Subcutaneous adipose tissue (tissue), 4 donors: Measurements from ENCODE around the gene CDH15. TPM values are rescaled to one million over a fixed set of nuclear protein-coding genes. Genes with fewer than 3 reads are reported as not detected.

ENCODE experiments used
- total RNA-seq, 4 donors: library from RNA; depleted of rRNA; stranded (reverse); fragments of >200 nt; gene quantifications; one replicate each; pipeline ENCODE4 v1.1.0, GENCODE V29; 2016
- TF ChIP-seq, protein P1 (sequence below): fragments of 450-650 bp; IDR thresholded peaks from one replicate; pipeline ENCODE4 v1.5.1; 2016; ENCODE audit warnings: low read depth, mild to moderate bottlenecking, control low read depth, antibody characterized with exemption, moderate library complexity

CDH15 gene
- total RNA-seq, 4 donors from 2014 or later, result not detected

DNA sequence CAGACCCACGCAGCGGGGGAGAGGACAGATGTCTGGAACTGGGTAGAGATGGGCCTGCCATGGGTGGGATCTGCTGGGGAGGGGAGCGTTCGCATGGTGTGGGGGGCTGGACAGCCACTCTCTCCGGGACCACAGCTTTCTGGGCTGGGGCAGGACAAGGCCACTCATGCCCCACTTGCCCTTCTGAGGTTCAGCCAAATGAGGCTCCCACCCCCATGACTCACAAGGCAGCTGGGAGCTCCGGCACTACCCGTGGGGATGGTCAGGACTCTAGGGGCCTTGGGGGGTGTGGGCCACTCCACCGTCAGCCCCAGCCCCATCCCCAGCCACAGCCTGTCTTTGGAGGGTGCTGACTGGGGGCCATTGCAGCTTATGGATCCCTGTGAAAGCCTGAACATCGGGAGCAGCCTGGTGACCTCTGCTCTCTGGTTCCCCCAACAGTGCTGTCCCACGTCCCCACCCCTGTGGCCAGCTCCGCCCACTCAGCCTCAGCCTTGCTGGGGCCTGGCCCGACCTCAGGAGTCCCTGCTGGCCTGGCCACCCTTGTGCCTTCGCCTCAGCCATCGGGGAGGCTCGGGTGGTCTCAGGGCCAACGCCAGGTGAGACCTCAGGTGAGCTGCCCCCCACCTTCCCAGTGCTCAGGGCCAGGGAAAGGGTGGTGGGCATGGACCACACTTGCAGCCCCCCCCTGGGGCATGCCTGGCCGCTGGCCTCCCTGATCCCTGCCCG, 4.7 kb upstream of the CDH15 start:
- TF ChIP-seq, protein P1, sequence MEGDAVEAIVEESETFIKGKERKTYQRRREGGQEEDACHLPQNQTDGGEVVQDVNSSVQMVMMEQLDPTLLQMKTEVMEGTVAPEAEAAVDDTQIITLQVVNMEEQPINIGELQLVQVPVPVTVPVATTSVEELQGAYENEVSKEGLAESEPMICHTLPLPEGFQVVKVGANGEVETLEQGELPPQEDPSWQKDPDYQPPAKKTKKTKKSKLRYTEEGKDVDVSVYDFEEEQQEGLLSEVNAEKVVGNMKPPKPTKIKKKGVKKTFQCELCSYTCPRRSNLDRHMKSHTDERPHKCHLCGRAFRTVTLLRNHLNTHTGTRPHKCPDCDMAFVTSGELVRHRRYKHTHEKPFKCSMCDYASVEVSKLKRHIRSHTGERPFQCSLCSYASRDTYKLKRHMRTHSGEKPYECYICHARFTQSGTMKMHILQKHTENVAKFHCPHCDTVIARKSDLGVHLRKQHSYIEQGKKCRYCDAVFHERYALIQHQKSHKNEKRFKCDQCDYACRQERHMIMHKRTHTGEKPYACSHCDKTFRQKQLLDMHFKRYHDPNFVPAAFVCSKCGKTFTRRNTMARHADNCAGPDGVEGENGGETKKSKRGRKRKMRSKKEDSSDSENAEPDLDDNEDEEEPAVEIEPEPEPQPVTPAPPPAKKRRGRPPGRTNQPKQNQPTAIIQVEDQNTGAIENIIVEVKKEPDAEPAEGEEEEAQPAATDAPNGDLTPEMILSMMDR, result no peak

DNA sequence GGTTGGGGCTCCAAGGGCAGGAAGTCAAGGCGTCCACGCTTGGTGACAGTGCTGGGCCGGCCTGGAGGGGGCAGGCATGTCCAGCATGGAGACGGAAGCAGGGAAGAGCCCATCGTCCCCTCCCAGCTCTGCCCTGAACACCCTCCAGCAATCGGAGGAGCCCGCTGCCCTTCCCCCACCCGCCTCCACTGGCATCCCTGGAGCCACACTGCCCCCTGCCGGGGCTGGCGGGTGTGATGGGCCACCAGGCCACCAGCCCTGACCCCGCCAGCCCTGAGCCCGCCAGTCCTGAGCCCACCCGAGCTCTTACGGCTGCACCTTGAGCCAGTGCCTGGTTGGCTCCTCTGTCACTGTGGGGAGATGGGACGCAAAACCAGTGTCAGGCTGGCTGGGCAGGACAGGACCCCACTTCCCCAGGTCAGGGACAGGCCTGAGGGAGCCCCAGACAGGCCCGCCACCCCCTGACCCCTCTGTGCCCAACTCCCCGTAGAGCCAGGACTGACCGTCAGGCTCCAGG, 4.1 kb upstream of the CDH15 start:
- TF ChIP-seq, protein P1, result no peak

DNA sequence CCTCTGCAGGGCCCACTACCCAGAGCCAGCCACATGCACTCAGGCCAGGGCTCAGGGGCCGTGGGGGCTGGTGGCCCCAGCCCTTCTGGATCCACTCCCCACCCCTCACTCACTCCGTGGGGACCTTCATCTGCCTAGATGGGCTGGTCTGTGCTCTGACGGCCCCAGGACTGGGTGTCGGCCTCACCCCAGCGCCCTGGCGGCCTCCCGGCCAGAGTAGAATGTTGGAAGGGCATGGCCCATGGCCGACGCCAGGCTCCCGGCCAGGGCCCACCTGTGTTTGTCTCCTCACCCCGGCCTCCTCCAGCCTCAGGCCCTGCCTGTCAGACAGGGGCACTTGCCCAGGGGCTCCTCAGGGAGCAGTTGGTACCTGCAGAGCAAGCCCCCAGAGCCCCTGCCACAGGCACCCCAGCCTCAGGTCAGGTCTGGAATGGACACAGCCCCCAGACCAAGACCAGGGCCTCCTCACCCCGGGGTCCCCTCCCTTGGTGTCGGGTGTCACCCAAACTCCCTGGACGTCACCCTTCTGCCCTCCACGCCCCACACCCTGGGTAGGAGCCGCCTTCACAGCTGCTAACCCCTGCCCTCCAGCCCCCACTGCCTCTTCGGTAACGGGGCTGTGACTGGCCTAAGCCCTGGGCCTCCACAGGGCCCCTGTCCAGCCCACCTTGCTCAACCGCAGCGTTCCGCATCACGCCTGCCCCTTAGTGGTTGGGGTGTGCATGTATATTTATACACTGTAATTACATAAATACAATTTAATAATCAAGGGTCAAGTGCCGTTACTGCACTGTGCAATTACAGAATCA, 3.0 kb upstream of the CDH15 start:
- TF ChIP-seq, protein P1, result no peak

DNA sequence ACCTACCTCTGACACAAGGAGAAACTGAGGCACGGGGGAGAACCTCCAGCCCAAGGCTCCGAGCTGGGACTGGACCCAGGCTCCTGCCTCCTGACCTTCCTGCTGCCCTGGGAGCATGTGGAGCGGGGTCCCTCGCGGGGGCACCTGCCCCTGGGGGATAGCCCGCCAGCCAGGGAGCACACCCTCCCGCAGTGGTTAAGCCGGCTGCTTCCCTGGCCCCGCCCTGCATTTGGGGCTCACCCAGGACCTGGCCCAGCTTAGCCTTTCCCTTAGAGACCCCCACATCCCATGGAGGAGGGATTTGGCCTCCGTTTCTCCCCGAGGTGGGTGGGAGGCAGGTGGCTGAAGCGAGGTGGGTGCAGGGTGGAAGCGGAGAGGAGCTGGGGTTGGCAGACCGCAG, 1.8 kb upstream of the CDH15 start:
- TF ChIP-seq, protein P1, result no peak

DNA sequence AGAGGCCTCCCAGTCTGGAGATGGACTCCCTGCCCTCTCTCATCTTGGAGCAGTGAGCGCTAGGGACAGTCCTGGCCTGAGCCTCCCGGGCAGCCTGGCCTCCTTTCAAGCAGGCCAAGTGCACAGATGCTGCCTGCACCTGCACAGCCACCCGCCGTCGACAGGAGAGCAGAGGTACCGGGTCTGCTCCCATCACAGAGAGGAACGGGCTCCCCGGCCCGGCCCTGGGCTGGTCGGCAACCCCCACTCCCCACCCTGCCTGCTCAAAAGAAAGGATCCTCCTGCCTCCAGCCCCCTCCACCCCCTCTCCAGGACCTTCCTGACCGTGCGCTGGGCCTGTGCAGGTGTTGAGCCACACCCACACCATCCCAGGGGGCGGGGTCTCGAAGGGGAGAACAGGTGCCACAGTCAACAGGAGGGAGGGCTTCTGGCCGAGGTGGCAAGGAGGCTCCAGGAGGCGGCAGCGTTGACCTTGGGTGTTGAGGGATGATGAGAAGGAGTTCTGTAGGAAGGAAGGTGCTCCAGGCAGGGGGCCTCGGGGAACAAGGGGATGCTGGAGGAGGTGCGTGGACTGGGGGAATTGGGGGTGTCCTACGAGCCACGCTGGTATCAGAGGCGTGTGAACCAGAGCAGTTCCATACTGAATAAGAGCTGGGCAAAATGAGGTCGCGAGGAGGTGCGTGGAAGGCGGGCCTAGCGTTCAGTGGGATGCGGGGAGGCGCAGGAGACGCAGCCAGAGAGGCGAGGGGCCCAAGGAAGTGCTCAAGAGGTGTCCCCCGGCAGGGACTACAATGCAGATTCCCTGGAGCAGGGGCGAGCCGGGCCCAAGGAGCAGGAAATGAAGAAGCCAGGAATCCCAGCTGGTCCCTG, 967 bp upstream of the CDH15 start:
- TF ChIP-seq, protein P1, result no peak

DNA sequence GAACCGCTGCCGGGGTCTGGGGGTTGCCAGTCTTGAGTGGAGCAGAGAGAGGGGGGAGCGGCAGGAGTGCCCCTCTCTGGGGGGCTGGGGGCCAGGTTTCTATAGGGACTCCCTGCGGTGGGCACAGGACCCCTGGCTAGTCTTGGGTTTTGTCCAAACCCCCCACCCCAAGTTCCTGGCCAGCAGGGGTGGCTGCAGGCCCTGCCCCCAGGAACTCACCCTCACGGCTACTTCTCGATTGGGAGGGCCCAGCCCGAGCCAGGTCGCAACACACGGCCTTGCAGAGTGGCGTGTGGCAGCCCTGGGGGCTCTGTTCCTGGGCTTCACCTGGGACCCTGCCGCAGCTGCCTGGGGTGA, 601 bp downstream of the CDH15 start:
- TF ChIP-seq, protein P1, result no peak
